ENCODE results near the gene IFI27L1.
A peak's percentile ranks its signal among the peaks of the same experiment; 100 is the strongest.

The IFI27L1 gene

GRCh38 chr14:94113490-94113889 is 32.4 kb downstream of the IFI27L1 start:
- Mint-ChIP-seq H3K36me3 (no peaks in the 10 kb centered on the region), H3K9me3 (no peaks in the 10 kb centered on the region), H3K4me1 (no peaks in the 10 kb centered on the region), H3K27me3 (peaks cover 9% of the 10 kb centered on the region), H3K4me3 (no peak overlapping the region), H3K27ac (no peak overlapping the region)

- peaks cover 9% of the 10 kb centered on the region for H3K27me3 Mint-ChIP-seq
- no peak overlapping the region for H3K27ac Mint-ChIP-seq
- H3K4me1 Mint-ChIP-seq, result no peaks in the 10 kb centered on the region
- no peaks in the 10 kb centered on the region for H3K36me3 Mint-ChIP-seq
- no peak overlapping the region for H3K4me3 Mint-ChIP-seq
- no peaks in the 10 kb centered on the region for H3K9me3 Mint-ChIP-seq
Observed at GRCh38 chr14:94113908-94114588, 32.9 kb downstream of the IFI27L1 start.

GRCh38 chr14:94114589-94115057 is 33.5 kb downstream of the IFI27L1 start:
- Mint-ChIP-seq H3K4me3 (no peak overlapping the region), H3K36me3 (peaks cover under 1% of the 10 kb centered on the region), H3K27ac (no peak overlapping the region), H3K9me3 (no peaks in the 10 kb centered on the region), H3K4me1 (no peaks in the 10 kb centered on the region), H3K27me3 (peaks cover 9% of the 10 kb centered on the region)

DNA sequence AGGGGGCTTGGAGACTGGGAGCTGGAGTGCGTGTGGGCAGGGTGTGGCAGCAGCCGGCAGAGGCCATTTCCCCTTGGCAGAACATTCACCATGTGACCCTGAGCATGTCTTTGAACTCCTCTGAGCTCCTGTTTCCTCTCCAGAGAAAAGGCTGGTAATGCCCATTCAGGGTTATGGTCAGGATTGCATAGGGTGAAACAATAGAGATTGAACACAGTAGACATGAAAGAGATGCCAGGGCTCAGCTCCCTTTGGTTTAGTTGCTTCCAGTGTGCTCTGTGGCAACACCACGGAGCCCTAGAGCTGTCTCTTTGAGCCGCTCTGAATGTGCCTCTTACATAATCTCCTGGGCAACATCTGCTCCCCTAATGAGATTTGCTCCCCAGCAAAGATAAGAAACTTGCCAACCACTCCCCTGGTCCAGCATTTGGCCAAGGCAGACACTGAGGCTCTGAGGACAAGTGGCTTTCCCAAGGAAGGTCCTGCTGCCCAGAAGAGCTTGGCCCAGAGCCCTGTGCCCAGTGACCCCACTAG is 34.0 kb downstream of the IFI27L1 start:
- H3K27ac Mint-ChIP-seq, result no peak overlapping the region
- no peak overlapping the region for H3K4me3 Mint-ChIP-seq
- H3K36me3 Mint-ChIP-seq, result peaks cover 1% of the 10 kb centered on the region
- H3K27me3 Mint-ChIP-seq, result peaks cover 9% of the 10 kb centered on the region
- H3K9me3 Mint-ChIP-seq, result no peaks in the 10 kb centered on the region
- H3K4me1 Mint-ChIP-seq, result no peaks in the 10 kb centered on the region

DNA sequence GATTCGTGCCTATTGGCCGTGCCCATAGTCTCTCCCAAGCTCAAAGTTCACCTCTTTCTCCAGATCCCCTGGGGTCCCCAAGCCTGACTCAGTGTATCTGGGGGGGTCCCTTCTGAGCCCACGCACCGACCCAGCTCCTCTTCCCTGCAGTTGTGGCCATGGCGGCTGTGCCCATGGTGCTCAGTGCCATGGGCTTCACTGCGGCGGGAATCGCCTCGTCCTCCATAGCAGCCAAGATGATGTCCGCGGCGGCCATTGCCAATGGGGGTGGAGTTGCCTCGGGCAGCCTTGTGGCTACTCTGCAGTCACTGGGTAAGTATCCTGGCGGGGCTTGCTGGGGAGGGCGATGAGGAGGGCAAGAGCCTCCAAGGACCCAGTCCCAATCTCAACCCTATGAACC is 34.5 kb downstream of the IFI27L1 start:
- no peaks in the 10 kb centered on the region for H3K4me1 Mint-ChIP-seq
- peaks cover 1% of the 10 kb centered on the region for H3K36me3 Mint-ChIP-seq
- peaks cover 11% of the 10 kb centered on the region for H3K27me3 Mint-ChIP-seq
- H3K27ac Mint-ChIP-seq, result no peak overlapping the region
- no peak overlapping the region for H3K4me3 Mint-ChIP-seq
- H3K9me3 Mint-ChIP-seq, result peaks cover 3% of the 10 kb centered on the region

DNA sequence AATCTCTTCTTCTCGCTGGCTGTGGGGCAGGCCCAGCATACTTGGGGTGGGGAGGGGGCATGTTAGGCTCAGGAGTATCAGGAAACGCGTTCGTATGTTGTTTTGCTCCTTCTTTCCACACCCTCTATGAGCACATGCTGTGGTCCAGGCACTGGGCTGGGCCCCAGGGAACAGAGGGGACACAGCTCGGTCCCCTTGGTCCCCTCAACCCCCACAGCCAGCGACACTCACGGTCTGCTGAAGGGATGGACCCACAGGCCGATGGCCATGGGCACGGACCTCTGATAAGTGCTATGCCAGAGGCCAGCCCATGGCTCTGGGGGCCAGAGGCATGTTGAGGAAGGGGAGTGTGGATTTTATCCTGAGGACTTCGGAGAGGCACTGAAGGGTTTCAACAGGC is 35.6 kb downstream of the IFI27L1 start:
- peaks cover 6% of the 10 kb centered on the region for H3K36me3 Mint-ChIP-seq
- H3K9me3 Mint-ChIP-seq, result peaks cover 8% of the 10 kb centered on the region
- H3K27ac Mint-ChIP-seq, result no peak overlapping the region
- H3K27me3 Mint-ChIP-seq, result peaks cover 16% of the 10 kb centered on the region
- H3K4me1 Mint-ChIP-seq, result no peaks in the 10 kb centered on the region
- H3K4me3 Mint-ChIP-seq, result no peak overlapping the region

- Mint-ChIP-seq H3K9me3 (peaks cover 14% of the 10 kb centered on the region), H3K27me3 (peaks cover 16% of the 10 kb centered on the region), H3K36me3 (peaks cover 6% of the 10 kb centered on the region), H3K4me1 (no peaks in the 10 kb centered on the region), H3K4me3 (no peak overlapping the region), H3K27ac (no peak overlapping the region)
Observed at GRCh38 chr14:94117856-94118255, 36.7 kb downstream of the IFI27L1 start.

GRCh38 chr14:94119071-94119470 is 38.0 kb downstream of the IFI27L1 start:
- H3K4me1 Mint-ChIP-seq, result no peaks in the 10 kb centered on the region

GRCh38 chr14:94120667-94121340 is 39.7 kb downstream of the IFI27L1 start:
- Mint-ChIP-seq H3K4me3 (no peak overlapping the region), H3K27me3 (peaks cover 10% of the 10 kb centered on the region), H3K4me1 (no peaks in the 10 kb centered on the region), H3K9me3 (peaks cover 17% of the 10 kb centered on the region), H3K27ac (no peak overlapping the region), H3K36me3 (peaks cover 6% of the 10 kb centered on the region)

More at GRCh38 chr14:94119071-94119470, 38.0 kb downstream of the IFI27L1 start:
- peaks cover 17% of the 10 kb centered on the region for H3K9me3 Mint-ChIP-seq
- no peak overlapping the region for H3K4me3 Mint-ChIP-seq
- no peak overlapping the region for H3K27ac Mint-ChIP-seq
- peaks cover 6% of the 10 kb centered on the region for H3K36me3 Mint-ChIP-seq
- H3K27me3 Mint-ChIP-seq, result peaks cover 16% of the 10 kb centered on the region

DNA sequence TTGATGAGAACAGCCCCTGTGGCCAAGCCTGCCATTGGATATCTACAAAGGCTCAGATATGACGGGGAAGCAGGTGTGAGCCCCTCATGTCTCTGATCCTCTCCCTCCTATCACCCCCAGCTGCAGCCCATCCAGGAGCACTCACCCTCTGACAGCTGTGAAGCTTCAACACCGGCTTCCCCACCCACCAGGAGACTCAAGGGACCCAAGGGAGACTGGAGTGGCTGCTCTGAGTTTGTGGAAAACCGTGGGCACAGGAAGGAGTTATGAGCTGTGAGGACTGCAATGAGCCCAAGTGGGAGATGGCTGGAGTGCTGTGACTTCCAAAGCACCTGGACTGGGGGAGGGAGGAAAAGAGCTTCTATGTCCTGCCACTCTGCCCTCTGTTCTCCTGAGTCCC is 40.4 kb downstream of the IFI27L1 start:
- Mint-ChIP-seq H3K27ac (no peak overlapping the region), H3K36me3 (peaks cover 6% of the 10 kb centered on the region), H3K4me3 (no peak overlapping the region), H3K27me3 (peaks cover 8% of the 10 kb centered on the region), H3K4me1 (no peaks in the 10 kb centered on the region), H3K9me3 (peaks cover 17% of the 10 kb centered on the region)

DNA sequence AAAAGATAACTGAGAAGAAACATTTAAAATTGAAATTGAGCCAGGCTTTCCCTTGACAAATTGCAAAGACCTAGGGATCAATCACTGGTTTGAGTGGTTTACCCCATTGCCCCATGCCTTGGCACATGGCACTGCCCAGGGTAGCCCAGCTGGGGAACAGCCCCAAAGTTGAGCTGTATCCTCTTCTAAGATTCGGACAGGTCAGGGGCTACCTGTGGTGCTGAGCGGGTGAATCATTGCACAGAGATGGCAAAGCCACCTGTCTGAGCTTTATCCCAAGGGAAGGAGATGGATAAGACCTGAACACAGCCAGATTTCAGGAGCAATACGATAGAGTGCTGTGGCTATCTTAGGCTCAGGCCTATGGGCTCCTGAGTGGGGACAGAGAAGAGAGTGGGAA is 41.3 kb downstream of the IFI27L1 start:
- peaks cover 7% of the 10 kb centered on the region for H3K27me3 Mint-ChIP-seq
- no peaks in the 10 kb centered on the region for H3K4me1 Mint-ChIP-seq
- peaks cover 6% of the 10 kb centered on the region for H3K36me3 Mint-ChIP-seq
- H3K27ac Mint-ChIP-seq, result no peak overlapping the region
- peaks cover 17% of the 10 kb centered on the region for H3K9me3 Mint-ChIP-seq
- H3K4me3 Mint-ChIP-seq, result no peak overlapping the region

DNA sequence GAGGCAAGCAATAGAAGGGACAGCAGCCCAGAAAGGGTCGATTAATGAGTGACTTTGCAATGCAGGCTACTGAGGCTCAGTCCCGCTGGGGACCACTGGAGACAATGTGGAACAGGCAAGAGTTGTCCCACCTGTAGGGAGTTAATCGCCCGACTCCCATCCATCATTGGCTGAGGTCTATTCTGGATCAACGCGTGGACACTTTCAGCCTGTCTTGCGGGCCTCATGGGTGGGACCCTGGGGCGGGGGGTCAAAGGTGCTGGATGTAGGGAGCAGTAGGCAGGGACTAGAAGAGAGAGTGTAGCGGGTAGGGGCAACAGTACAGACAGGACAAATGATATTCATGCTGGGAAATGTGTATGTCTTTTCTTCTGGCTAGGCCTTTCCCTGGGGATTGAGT is 42.2 kb downstream of the IFI27L1 start:
- Mint-ChIP-seq H3K36me3 (peaks cover 6% of the 10 kb centered on the region), H3K9me3 (peaks cover 17% of the 10 kb centered on the region), H3K4me1 (no peaks in the 10 kb centered on the region), H3K4me3 (no peak overlapping the region), H3K27me3 (peaks cover 7% of the 10 kb centered on the region), H3K27ac (no peak overlapping the region)

- Mint-ChIP-seq H3K27ac (peak overlapping the region; percentile 57), H3K4me1 (peaks cover 5% of the 10 kb centered on the region), H3K36me3 (peaks cover 6% of the 10 kb centered on the region), H3K4me3 (no peak overlapping the region), H3K9me3 (peaks cover 17% of the 10 kb centered on the region), H3K27me3 (peaks cover 7% of the 10 kb centered on the region)
Observed at GRCh38 chr14:94123868-94124267, 42.8 kb downstream of the IFI27L1 start.

DNA sequence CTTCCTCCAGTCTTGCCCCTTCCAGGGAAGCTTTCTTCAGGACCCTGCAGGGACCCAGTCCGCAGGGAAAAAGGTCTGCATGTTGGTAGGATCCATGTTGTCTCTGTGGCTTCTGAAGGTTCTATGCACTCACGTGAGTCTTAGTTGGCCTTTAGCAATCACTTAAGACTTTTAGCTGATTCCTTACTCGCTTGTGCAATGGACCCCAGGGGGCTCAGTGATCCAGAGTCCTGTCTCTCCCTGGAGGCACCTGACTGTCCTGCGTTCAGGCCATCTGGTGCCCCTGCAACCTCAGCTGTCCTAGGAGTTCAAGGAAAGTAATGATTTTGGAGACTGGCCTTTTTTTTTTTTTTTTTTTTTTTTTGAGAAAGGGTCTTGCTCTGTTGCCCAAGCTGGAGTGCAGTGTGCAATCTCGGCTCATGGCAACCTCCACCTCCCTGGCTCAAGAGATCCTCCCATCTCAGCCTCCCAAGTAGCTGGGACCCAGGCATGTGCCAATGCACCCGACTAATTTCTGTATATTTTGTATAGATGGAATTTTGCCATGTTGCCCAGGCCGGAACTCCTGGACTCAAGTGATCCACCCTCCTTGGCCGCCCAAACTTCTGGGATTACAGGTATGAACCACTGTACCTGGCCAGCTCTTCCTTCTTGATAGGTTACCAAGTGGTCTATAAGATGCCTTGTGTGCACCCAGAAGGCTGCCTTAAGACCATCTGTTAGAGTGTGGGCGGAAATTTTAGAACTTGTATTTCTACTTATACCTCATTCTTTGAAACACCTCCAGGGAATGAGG is 43.7 kb downstream of the IFI27L1 start:
- H3K9me3 Mint-ChIP-seq, result peaks cover 17% of the 10 kb centered on the region
- peaks cover 5% of the 10 kb centered on the region for H3K36me3 Mint-ChIP-seq
- peaks cover 7% of the 10 kb centered on the region for H3K27me3 Mint-ChIP-seq
- H3K4me1 Mint-ChIP-seq, result peaks cover 11% of the 10 kb centered on the region
- no peak overlapping the region for H3K27ac Mint-ChIP-seq
- H3K4me3 Mint-ChIP-seq, result no peak overlapping the region

- H3K4me3 Mint-ChIP-seq, result no peak overlapping the region
- H3K27ac Mint-ChIP-seq, result no peak overlapping the region
- H3K9me3 Mint-ChIP-seq, result peaks cover 12% of the 10 kb centered on the region
- peaks cover 3% of the 10 kb centered on the region for H3K36me3 Mint-ChIP-seq
- H3K4me1 Mint-ChIP-seq, result peaks cover 18% of the 10 kb centered on the region
- H3K27me3 Mint-ChIP-seq, result peaks cover 3% of the 10 kb centered on the region
Observed at GRCh38 chr14:94125659-94126418, 44.7 kb downstream of the IFI27L1 start.
